IPS-NIHi11 (cell line): Measurements from ENCODE around the gene CYP4A22.
"Not testable (repeated sequence)": the region's sequence is repeated elsewhere in the genome, so short reads cannot be mapped to it uniquely, and the experiment has no call there.

Source experiments
- DNase-seq: peaks from one replicate; pipeline ENCODE4 v3.0.0; 2012; ENCODE audit warnings: mixed read lengths, low spot score

The CYP4A22 gene

GRCh38 chr1:47184822-47185677, 47.8 kb downstream of the CYP4A22 start:
- no peak for DNase-seq

- DNase-seq, result peak; percentile 42
Observed at GRCh38 chr1:47186267-47187185, 49.3 kb downstream of the CYP4A22 start.

- no peak for DNase-seq
Observed at GRCh38 chr1:47187231-47187925, 50.1 kb downstream of the CYP4A22 start.

- DNase-seq, result no peak
Observed at GRCh38 chr1:47187926-47188250, 50.6 kb downstream of the CYP4A22 start.

GRCh38 chr1:47188791-47189785, 51.8 kb downstream of the CYP4A22 start:
- no peak for DNase-seq

- peak; percentile 53 for DNase-seq
Observed at GRCh38 chr1:47189844-47190508, 52.7 kb downstream of the CYP4A22 start, which contains the start of gene PDZK1IP1. Gene PDZK1IP1, minus strand, starts transcription at chr1:47190036. Its CDS starts 104 bp downstream, at chr1:47189932.

GRCh38 chr1:47190509-47190855, 53.2 kb downstream of the CYP4A22 start:
- DNase-seq, result no peak

GRCh38 chr1:47190857-47191256, 53.6 kb downstream of the CYP4A22 start:
- no peak for DNase-seq

- DNase-seq, result no peak
Observed at GRCh38 chr1:47191940-47192457, 54.8 kb downstream of the CYP4A22 start.

GRCh38 chr1:47192458-47193384, 55.5 kb downstream of the CYP4A22 start:
- peak; percentile 91 for DNase-seq

GRCh38 chr1:47193496-47193895, 56.3 kb downstream of the CYP4A22 start:
- not testable (repeated sequence) for DNase-seq

GRCh38 chr1:47194311-47194710, 57.1 kb downstream of the CYP4A22 start:
- DNase-seq, result no peak

GRCh38 chr1:47195981-47196380, 58.7 kb downstream of the CYP4A22 start:
- DNase-seq, result not testable (repeated sequence)

GRCh38 chr1:47196622-47197021, 59.4 kb downstream of the CYP4A22 start:
- DNase-seq, result peak; percentile 37

- no peak for DNase-seq
Observed at GRCh38 chr1:47198214-47198613, 61.0 kb downstream of the CYP4A22 start.
